ENCODE data around the gene CD70. TPM values are rescaled to one million over a fixed set of nuclear protein-coding genes. Genes with fewer than 3 reads are reported as not detected.

Gene CD70
- total and polyA plus RNA-seq, 2 donors (not counting 1 experiment from before 2014, with no cell fraction given), result 23.9 to 49.1 TPM

DNA sequence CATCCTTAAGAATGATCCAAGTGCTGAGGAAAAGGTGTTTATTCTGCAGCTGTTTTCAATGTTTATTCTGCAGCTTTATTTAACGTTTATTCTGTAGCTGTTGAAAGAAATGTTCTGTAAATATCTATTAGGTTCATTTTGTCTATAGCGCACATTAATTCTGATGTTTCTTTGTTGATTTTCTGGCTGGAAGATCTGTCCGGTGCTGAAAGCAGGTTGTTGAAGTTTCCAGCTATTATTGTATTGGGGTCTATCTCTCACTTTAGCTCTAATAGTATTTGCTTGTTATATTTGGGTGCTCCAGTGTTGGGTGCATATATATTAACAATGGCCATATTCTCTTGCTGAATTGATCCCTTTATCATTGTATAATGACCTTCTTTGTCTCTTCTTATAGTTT lies 20.2 kb downstream of the CD70 start:
- Histone ChIP-seq H3K79me2 (ENCODE audit: control insufficient read depth, insufficient read depth, low read length) (no peaks in the 10 kb centered on the region), H4K20me1 (ENCODE audit: control insufficient read depth, insufficient read depth, low read length, poor library complexity, severe bottlenecking) (no peaks in the 10 kb centered on the region), H3K4me3 (ENCODE audit: control extremely low read depth in 1 of 5, extremely low read depth in 1 of 5, insufficient read depth in 1 of 5, low read depth in 2 of 5, low read length in 4 of 5) (no peak overlapping the region), H3K9me3 (ENCODE audit: control extremely low read depth in 1 of 3, control insufficient read depth in 2 of 3, insufficient read depth in 1 of 3, low read length in 2 of 3) (peaks cover 0 to 4% (median 0%) of the 10 kb centered on the region in 3 donors), H3K27ac (ENCODE audit: low read length in 2 of 2) (no peak overlapping the region), H3K9ac (ENCODE audit: low read length) (no peak overlapping the region), H3K4me2 (replicated peaks; ENCODE audit: low read depth, low read length, poor library complexity, severe bottlenecking) (no peak overlapping the region), H3K27me3 (replicated peaks in 1 of 4; ENCODE audit: control extremely low read depth in 1 of 4, control insufficient read depth in 3 of 4, insufficient read depth in 4 of 4, low read length in 3 of 4) (peaks cover 0 to 16% (median 2%) of the 10 kb centered on the region in 4 experiments), H2AFZ (ENCODE audit: insufficient read depth, low read depth, low read length, poor library complexity, severe bottlenecking) (no peak overlapping the region), H3K36me3 (replicated peaks in 1 of 2; ENCODE audit: control extremely low read depth in 1 of 2, control insufficient read depth in 1 of 2, extremely low read depth in 1 of 2, insufficient read depth in 2 of 2, low read length in 1 of 2) (no peaks in the 10 kb centered on the region), H3K4me1 (ENCODE audit: control insufficient read depth in 2 of 2, insufficient read depth in 2 of 2, low read length in 2 of 2) (no peaks in the 10 kb centered on the region)
- intact Hi-C loops (cut with micrococcal nuclease), result no loop called here
- Mint-ChIP-seq H3K4me1 (peaks cover 2% of the 10 kb centered on the region), H3K9me3 (ENCODE audit: insufficient read depth) (peaks cover 3% of the 10 kb centered on the region), H3K4me3 (no peak overlapping the region), H3K27me3 (peaks cover 13% of the 10 kb centered on the region), H3K27ac (no peak overlapping the region)
- ATAC-seq (ENCODE audit: low read depth) (no peak), DNase-seq (no peak)
- 100% methylated on average over 1 of the region's 3 CpGs for WGBS (ENCODE audit: insufficient coverage)
- TF ChIP-seq, protein P1, sequence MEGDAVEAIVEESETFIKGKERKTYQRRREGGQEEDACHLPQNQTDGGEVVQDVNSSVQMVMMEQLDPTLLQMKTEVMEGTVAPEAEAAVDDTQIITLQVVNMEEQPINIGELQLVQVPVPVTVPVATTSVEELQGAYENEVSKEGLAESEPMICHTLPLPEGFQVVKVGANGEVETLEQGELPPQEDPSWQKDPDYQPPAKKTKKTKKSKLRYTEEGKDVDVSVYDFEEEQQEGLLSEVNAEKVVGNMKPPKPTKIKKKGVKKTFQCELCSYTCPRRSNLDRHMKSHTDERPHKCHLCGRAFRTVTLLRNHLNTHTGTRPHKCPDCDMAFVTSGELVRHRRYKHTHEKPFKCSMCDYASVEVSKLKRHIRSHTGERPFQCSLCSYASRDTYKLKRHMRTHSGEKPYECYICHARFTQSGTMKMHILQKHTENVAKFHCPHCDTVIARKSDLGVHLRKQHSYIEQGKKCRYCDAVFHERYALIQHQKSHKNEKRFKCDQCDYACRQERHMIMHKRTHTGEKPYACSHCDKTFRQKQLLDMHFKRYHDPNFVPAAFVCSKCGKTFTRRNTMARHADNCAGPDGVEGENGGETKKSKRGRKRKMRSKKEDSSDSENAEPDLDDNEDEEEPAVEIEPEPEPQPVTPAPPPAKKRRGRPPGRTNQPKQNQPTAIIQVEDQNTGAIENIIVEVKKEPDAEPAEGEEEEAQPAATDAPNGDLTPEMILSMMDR (IDR thresholded peaks at IDR 0.05), result no peak
- no peak for TF ChIP-seq EZH2 (IDR thresholded peaks at IDR 0.05; ENCODE audit: borderline replicate concordance, insufficient read depth, low read depth, low read length, poor library complexity, severe bottlenecking)
- POLR2A ChIA-PET, result no interaction called here
- CTCF ChIA-PET, result interaction anchor here (1.1 kb wide), 1 partner anchor 31 kb away, joined by 3 read pairs; no protein-coding TSS in a partner anchor

DNA sequence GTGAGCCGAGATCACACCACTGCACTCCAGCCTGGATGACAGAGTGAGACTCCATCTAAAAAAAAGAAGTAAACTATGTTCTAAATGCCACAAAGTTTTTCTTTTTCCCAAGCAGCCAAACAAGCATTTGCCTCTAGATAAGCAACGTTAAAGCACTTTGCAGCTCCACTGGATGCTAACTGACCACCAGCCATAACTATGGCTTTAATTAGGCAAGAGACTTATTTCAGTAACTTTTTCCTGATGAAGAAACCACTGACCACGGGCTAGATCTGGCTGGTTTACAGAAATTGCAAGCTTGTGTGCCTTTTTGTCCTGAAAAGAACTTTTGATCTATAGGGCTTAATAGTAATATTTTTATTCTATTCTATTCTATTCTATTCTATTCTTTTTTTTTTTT lies 22.1 kb downstream of the CD70 start:
- H3K9me3 Mint-ChIP-seq (ENCODE audit: insufficient read depth), result peaks cover 6% of the 10 kb centered on the region
- DNase-seq, result no peak
- H3K4me3 Mint-ChIP-seq, result no peak overlapping the region
- Histone ChIP-seq H3K9ac (ENCODE audit: low read length) (no peak overlapping the region), H3K36me3 (replicated peaks in 1 of 2; ENCODE audit: control extremely low read depth in 1 of 2, control insufficient read depth in 1 of 2, extremely low read depth in 1 of 2, insufficient read depth in 2 of 2, low read length in 1 of 2) (no peaks in the 10 kb centered on the region), H3K79me2 (ENCODE audit: control insufficient read depth, insufficient read depth, low read length) (no peaks in the 10 kb centered on the region), H3K4me2 (replicated peaks; ENCODE audit: low read depth, low read length, poor library complexity, severe bottlenecking) (no peak overlapping the region), H2AFZ (ENCODE audit: insufficient read depth, low read depth, low read length, poor library complexity, severe bottlenecking) (no peak overlapping the region), H3K27me3 (replicated peaks in 1 of 4; ENCODE audit: control extremely low read depth in 1 of 4, control insufficient read depth in 3 of 4, insufficient read depth in 4 of 4, low read length in 3 of 4) (peaks cover 0 to 16% (median 2%) of the 10 kb centered on the region in 4 experiments), H4K20me1 (ENCODE audit: control insufficient read depth, insufficient read depth, low read length, poor library complexity, severe bottlenecking) (no peaks in the 10 kb centered on the region), H3K9me3 (ENCODE audit: control extremely low read depth in 1 of 3, control insufficient read depth in 2 of 3, insufficient read depth in 1 of 3, low read length in 2 of 3) (peaks cover 0 to 5% (median 0%) of the 10 kb centered on the region in 3 donors), H3K4me1 (ENCODE audit: control insufficient read depth in 2 of 2, insufficient read depth in 2 of 2, low read length in 2 of 2) (no peaks in the 10 kb centered on the region), H3K27ac (ENCODE audit: low read length in 2 of 2) (no peak overlapping the region), H3K4me3 (ENCODE audit: control extremely low read depth in 1 of 5, extremely low read depth in 1 of 5, insufficient read depth in 1 of 5, low read depth in 2 of 5, low read length in 4 of 5) (no peak overlapping the region)
- ATAC-seq (ENCODE audit: low read depth), result no peak
- peaks cover 22% of the 10 kb centered on the region for H3K27me3 Mint-ChIP-seq
- WGBS (ENCODE audit: insufficient coverage), result 50% methylated on average over 2 of the region's 3 CpGs
- POLR2A ChIA-PET, result no interaction called here
- H3K27ac Mint-ChIP-seq, result no peak overlapping the region
- intact Hi-C loops (cut with micrococcal nuclease), result no loop called here
- H3K4me1 Mint-ChIP-seq, result peaks cover 2% of the 10 kb centered on the region
- no peak for TF ChIP-seq EZH2 (IDR thresholded peaks at IDR 0.05; ENCODE audit: borderline replicate concordance, insufficient read depth, low read depth, low read length, poor library complexity, severe bottlenecking)
- TF ChIP-seq, protein P1 (IDR thresholded peaks at IDR 0.05), result no peak
- CTCF ChIA-PET, result interaction anchor here (0.6 to 1.4 kb wide), 2 partner anchors 16 to 62 kb away, joined by 3 to 4 read pairs; no protein-coding TSS in a partner anchor
